HG02642 (cell line): ENCODE measurements around the gene XRN2.

Source experiments
- ATAC-seq: cut with Tn5 transposase; IDR thresholded peaks from one replicate; pipeline ENCODE4 v1.9.1; 2021; ENCODE audit warnings: mild to moderate bottlenecking; ENCODE audit not compliant: unreplicated experiment, poor library complexity

Gene XRN2, protein sequence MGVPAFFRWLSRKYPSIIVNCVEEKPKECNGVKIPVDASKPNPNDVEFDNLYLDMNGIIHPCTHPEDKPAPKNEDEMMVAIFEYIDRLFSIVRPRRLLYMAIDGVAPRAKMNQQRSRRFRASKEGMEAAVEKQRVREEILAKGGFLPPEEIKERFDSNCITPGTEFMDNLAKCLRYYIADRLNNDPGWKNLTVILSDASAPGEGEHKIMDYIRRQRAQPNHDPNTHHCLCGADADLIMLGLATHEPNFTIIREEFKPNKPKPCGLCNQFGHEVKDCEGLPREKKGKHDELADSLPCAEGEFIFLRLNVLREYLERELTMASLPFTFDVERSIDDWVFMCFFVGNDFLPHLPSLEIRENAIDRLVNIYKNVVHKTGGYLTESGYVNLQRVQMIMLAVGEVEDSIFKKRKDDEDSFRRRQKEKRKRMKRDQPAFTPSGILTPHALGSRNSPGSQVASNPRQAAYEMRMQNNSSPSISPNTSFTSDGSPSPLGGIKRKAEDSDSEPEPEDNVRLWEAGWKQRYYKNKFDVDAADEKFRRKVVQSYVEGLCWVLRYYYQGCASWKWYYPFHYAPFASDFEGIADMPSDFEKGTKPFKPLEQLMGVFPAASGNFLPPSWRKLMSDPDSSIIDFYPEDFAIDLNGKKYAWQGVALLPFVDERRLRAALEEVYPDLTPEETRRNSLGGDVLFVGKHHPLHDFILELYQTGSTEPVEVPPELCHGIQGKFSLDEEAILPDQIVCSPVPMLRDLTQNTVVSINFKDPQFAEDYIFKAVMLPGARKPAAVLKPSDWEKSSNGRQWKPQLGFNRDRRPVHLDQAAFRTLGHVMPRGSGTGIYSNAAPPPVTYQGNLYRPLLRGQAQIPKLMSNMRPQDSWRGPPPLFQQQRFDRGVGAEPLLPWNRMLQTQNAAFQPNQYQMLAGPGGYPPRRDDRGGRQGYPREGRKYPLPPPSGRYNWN

GRCh38 chr20:21303061-21303871 is at the start of gene XRN2:
TSS of gene XRN2 (plus strand) at chr20:21303331. CDS start at chr20:21303399, 68 bp downstream.
- ATAC-seq = peak; percentile 95

DNA sequence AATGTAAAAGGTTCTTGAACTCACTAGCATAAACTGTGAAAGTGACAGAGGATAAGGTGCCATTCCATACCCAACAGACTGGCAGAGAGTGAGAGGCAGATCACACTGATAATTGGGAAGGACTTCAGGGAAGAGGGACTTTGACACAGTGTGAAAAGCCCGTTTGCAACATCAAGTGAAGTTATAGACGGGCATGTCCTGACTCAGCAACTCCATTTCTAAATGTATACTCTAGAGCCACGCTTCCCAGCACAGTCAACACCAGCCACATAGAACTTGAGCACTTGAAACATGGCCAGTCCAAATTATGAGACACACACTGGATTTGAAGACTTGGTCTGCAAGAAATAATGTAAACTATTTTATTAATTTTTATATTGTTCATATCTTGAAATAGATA is 45.9 kb upstream of the XRN2 start:
- ATAC-seq = no peak

GRCh38 chr20:21258411-21258810 is 44.7 kb upstream of the XRN2 start:
- no peak for ATAC-seq

DNA sequence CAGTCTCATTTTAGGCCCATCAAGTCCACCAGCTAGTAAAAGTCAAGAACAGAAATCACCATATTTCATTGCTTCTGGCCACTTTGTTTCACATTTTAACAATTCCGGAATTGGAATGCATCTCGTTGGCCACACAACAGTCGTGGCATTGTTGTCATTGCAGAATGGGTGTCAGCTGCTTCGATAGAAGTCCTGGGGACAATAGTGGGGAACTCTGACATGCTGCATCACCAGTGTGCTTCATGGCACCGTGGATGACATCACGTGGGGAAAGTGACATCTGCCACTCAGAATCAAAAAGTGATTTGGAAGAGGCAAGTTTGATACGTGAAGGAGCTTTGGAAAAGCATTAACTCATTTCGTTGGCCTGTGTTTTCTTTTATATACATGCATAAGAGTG is 43.8 kb upstream of the XRN2 start:
- no peak for ATAC-seq

DNA sequence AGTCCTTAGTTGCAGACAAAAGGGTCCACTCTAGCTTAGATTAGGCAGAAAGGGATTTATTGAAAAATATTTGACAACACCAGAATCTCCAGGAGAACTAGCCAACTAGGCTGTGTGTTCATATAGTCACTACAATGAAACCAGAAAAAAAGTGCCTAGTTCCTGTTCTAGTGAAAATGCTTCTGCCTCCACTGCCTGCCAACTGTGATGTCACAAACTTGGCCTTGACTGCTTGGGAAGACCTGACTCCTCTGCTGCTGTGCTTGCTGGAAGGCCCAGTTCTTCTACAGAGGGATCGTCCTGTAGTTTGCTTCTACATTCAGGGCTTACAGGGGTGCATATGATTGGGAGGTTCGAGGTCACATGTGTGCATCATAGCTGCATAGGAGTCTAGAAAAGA is 40.3 kb upstream of the XRN2 start:
- no peak for ATAC-seq

- no peak for ATAC-seq
These were observed 37.6 kb upstream of the XRN2 start for GRCh38 chr20:21265261-21266190.

- no peak for ATAC-seq
These were observed 37.0 kb upstream of the XRN2 start for GRCh38 chr20:21266191-21266536.

- no peak for ATAC-seq
These were observed 33.4 kb upstream of the XRN2 start for GRCh38 chr20:21269772-21270171.

- ATAC-seq = no peak
These were observed 32.3 kb upstream of the XRN2 start for GRCh38 chr20:21270806-21271205.

GRCh38 chr20:21272279-21272678 is 30.9 kb upstream of the XRN2 start:
- ATAC-seq = peak; percentile 75

DNA sequence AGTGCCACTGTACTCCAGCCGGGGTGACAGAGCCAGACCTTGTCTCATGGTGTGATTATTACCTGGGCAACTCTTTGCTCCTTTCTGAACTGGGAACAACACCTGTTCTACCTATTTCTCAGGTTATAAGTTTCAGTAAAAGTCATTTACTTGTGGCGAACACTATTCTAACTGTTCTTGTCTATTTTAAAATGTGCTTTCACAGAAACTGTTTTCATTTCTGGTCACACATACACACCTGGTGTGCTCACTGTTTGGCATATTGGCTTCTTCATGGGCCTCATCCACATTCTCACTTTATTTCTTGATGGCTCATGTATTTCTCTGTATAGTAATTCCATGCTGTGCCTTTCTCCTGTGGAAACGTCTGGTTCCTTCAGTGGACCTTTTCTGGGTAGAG is 30.5 kb upstream of the XRN2 start:
- peak; percentile 67 for ATAC-seq

GRCh38 chr20:21273755-21274386 is 29.3 kb upstream of the XRN2 start:
- no peak for ATAC-seq

- no peak for ATAC-seq
These were observed 24.3 kb upstream of the XRN2 start for GRCh38 chr20:21278829-21279228.

GRCh38 chr20:21279706-21280521 is 23.2 kb upstream of the XRN2 start:
- no peak for ATAC-seq

- ATAC-seq = no peak
These were observed 22.6 kb upstream of the XRN2 start for GRCh38 chr20:21280522-21281016.

- ATAC-seq = no peak
These were observed 16.4 kb upstream of the XRN2 start for GRCh38 chr20:21286775-21287174.

DNA sequence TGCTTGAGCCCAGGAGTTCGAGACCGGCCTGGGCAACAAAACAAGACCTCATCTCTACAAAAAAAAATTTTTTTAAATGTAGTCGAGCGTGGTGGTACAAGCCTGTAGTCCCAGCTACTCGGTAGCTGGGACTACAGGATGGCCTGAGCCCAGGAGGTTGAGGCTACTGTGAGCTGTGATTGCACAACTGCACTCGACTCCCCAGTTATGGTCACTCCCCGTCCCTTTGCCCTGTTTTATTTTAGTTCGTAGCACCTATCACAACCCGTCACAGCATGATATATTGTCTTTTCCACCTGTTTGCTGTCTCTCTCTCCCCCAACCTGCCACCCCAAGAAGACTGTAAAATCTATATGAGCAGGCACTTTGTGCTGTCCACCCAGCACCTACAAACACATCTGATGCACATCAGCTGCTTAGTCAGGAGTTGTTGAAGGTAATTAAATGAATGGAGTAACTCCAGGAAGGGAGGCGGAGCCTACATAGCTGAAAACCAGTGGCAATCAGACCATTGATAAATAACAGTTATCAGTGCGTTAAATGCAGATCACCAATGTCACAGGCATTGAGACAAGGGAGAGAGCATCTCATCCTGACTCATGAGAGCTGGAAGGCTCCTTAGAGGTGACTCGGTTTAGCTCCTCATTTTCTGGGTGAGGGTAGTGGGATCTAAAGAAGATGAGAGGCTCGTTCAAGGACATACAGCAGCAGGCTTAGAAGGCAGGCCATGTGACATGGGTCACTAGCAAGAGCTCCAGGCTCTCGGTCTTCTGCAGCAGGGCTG is 14.4 kb upstream of the XRN2 start:
- ATAC-seq = no peak
